Esophagus squamous epithelium (tissue), 5 donors: Measurements from ENCODE around the gene DAP. TPM values are rescaled to one million over a fixed set of nuclear protein-coding genes. Genes with fewer than 3 reads are reported as not detected.

Experiments
- DNase-seq: peaks from one replicate; lab custom pipeline; 2025; lab: John Stamatoyannopoulos, UW
- H3K27ac ChIP-seq, 4 donors: fragments of 200-600 bp; sonication (generic); one replicate each; pipeline ENCODE4 v1.5.1; 2016 to 2019; ENCODE audit warnings: mild to moderate bottlenecking in 1 of 4
- H3K27me3 ChIP-seq, 4 donors: fragments of 200-600 bp; sonication (generic); 1 replicate in 3 of 4; 2 replicates in 1 of 4; pipeline versions ENCODE4 v1.5.1 to v1.6.0; 2017 to 2021; ENCODE audit warnings: antibody characterized with exemption in 1 of 4
- H3K36me3 ChIP-seq, 3 donors: fragments of 200-600 bp; sonication (generic); one replicate each; pipeline ENCODE4 v1.5.1; 2016 to 2019
- H3K4me1 ChIP-seq, 3 donors: fragments of 200-600 bp; sonication (generic); one replicate each; pipeline ENCODE4 v1.5.1; 2017 to 2019
- H3K4me3 ChIP-seq, 4 donors: fragments of 200-600 bp; sonication (generic); 1 replicate in 3 of 4; 2 replicates in 1 of 4; pipeline ENCODE4 v1.5.1; 2016 to 2019; ENCODE audit warnings: mild to moderate bottlenecking in 2 of 4, moderate library complexity in 1 of 4
- H3K9me3 ChIP-seq, 3 donors: fragments of 200-600 bp; sonication (generic); one replicate each; pipeline ENCODE4 v1.5.1; 2016 to 2019
- CTCF ChIP-seq, 6 experiments: fragments of 450-650 bp in 4 of 6; fragments of 200-600 bp in 2 of 6; sonication (generic) in 2 of 6; IDR thresholded peaks; one replicate each; pipeline ENCODE4 v1.5.1; 2016 to 2019; ENCODE audit warnings: antibody characterized with exemption in 6 of 6, mild to moderate bottlenecking in 4 of 6, moderate library complexity in 4 of 6
- POLR2A ChIP-seq, 4 donors: fragments of 450-650 bp; IDR thresholded peaks; one replicate each; pipeline ENCODE4 v1.6.1; 2017; ENCODE audit warnings: antibody characterized with exemption in 4 of 4, mild to moderate bottlenecking in 4 of 4, moderate library complexity in 3 of 4
- WGBS, 2 donors: methylation state at CpG; one replicate each; pipeline ENCODE4 v1.1.5; 2018; 5-methylcytosine and 5-hydroxymethylcytosine counted together
- intact Hi-C: fragments of 100-400 bp; cut with DNase I; formaldehyde crosslinking; loops from one replicate; pipeline ENCODE4 v1.15.0; 2022
- total RNA-seq, 4 donors: library from RNA; depleted of rRNA; stranded (reverse); fragments of >200 nt; gene quantifications; one replicate each; pipeline ENCODE4 v1.1.0, GENCODE V29; 2016
- donor health status: DM: yes; HTN: yes; CAD: no.

Gene DAP
- total RNA-seq, 4 donors from 2014 or later: 15.7 to 35.5 (median 29.5) TPM

GRCh38 chr5:10756549-10756948 is 4.5 kb downstream of the DAP start:
- no peak for TF ChIP-seq POLR2A (IDR thresholded peaks at IDR 0.05)
- TF ChIP-seq CTCF (IDR thresholded peaks at IDR 0.05): no peak
- Histone ChIP-seq H3K4me3 (no peak overlapping the region), H3K4me1 (peaks cover 15 to 63% (median 24%) of the 10 kb centered on the region in 3 donors), H3K27me3 (no peaks in the 10 kb centered on the region), H3K27ac (peak overlapping the region in 2 of 4 donors; percentile 50 to 53), H3K9me3 (no peaks in the 10 kb centered on the region), H3K36me3 (peaks cover 0 to 38% (median 0%) of the 10 kb centered on the region in 3 donors)
- WGBS, 2 donors: 33 to 44% methylated on average over 2 of the region's 2 CpGs
- intact Hi-C loops: no loop called here
- DNase-seq: no peak

- TF ChIP-seq CTCF (IDR thresholded peaks at IDR 0.05) (no peak), POLR2A (IDR thresholded peaks at IDR 0.05) (no peak)
- intact Hi-C loops: no loop called here
- no peak for DNase-seq
- no peaks in the 10 kb centered on the region for H3K9me3 ChIP-seq
- no peak overlapping the region for H3K27ac ChIP-seq
- peaks cover 6 to 39% (median 10%) of the 10 kb centered on the region in 3 donors for H3K4me1 ChIP-seq
- H3K36me3 ChIP-seq: peaks cover 0 to 67% (median 0%) of the 10 kb centered on the region in 3 donors
- H3K4me3 ChIP-seq: no peak overlapping the region
- H3K27me3 ChIP-seq: no peaks in the 10 kb centered on the region
- WGBS, 2 donors: 96 to 100% methylated on average over 5 to 8 of the region's 9 CpGs
Observed at GRCh38 chr5:10753178-10753577, 7.9 kb downstream of the DAP start.

- Histone ChIP-seq H3K4me3 (no peak overlapping the region), H3K4me1 (peaks cover 6 to 33% (median 10%) of the 10 kb centered on the region in 3 donors), H3K27ac (no peak overlapping the region), H3K9me3 (no peaks in the 10 kb centered on the region), H3K36me3 (peaks cover 0 to 74% (median 6%) of the 10 kb centered on the region in 3 donors), H3K27me3 (no peaks in the 10 kb centered on the region)
- DNase-seq: no peak
- whole genome bisulfite sequencing, 2 donors: 73 to 81% methylated on average over 2 of the region's 2 CpGs
- intact Hi-C loops: no loop called here
- TF ChIP-seq CTCF (IDR thresholded peaks at IDR 0.05): no peak
- TF ChIP-seq POLR2A (IDR thresholded peaks at IDR 0.05): no peak
Observed at GRCh38 chr5:10752451-10752850, 8.6 kb downstream of the DAP start.

GRCh38 chr5:10750909-10751308 is 10.1 kb downstream of the DAP start:
- no peak overlapping the region for H3K4me3 ChIP-seq
- peaks cover 0 to 89% (median 10%) of the 10 kb centered on the region in 3 donors for H3K36me3 ChIP-seq
- no peak overlapping the region for H3K27ac ChIP-seq
- TF ChIP-seq CTCF (IDR thresholded peaks at IDR 0.05) (no peak), POLR2A (IDR thresholded peaks at IDR 0.05) (no peak)
- DNase-seq: no peak
- no peaks in the 10 kb centered on the region for H3K9me3 ChIP-seq
- intact Hi-C loops: no loop called here
- peaks cover 0 to 33% (median 0%) of the 10 kb centered on the region in 3 donors for H3K4me1 ChIP-seq
- H3K27me3 ChIP-seq: no peaks in the 10 kb centered on the region
- 81% methylated on average over 3 of the region's 3 CpGs for WGBS, 2 donors

GRCh38 chr5:10747678-10748622 is 13.1 kb downstream of the DAP start:
- Histone ChIP-seq H3K4me3 (no peak overlapping the region), H3K4me1 (peaks cover 5 to 53% (median 9%) of the 10 kb centered on the region in 3 donors), H3K9me3 (no peaks in the 10 kb centered on the region), H3K27ac (no peak overlapping the region), H3K27me3 (no peaks in the 10 kb centered on the region), H3K36me3 (peaks cover 0 to 88% (median 10%) of the 10 kb centered on the region in 3 donors)
- TF ChIP-seq CTCF (IDR thresholded peaks at IDR 0.05) (no peak), POLR2A (IDR thresholded peaks at IDR 0.05) (no peak)
- intact Hi-C loops: no loop called here
- WGBS, 2 donors: 85 to 96% methylated on average over 5 to 9 of the region's 9 CpGs
- no peak for DNase-seq
